VCaP (cell line): ENCODE measurements around the gene MICALL1.
A peak's percentile ranks its signal among the peaks of the same experiment; 100 is the strongest.

ENCODE experiments used
- H3K27ac ChIP-seq: fragments of 450-650 bp; 2 replicates; pipeline ENCODE4 v1.5.1; 2017
- TF ChIP-seq, protein P1 (sequence below): fragments of 450-650 bp; conservative IDR thresholded peaks from 2 replicates; pipeline ENCODE4 v1.5.1; 2017; ENCODE audit warnings: mild to moderate bottlenecking, moderate library complexity

MICALL1 gene, protein sequence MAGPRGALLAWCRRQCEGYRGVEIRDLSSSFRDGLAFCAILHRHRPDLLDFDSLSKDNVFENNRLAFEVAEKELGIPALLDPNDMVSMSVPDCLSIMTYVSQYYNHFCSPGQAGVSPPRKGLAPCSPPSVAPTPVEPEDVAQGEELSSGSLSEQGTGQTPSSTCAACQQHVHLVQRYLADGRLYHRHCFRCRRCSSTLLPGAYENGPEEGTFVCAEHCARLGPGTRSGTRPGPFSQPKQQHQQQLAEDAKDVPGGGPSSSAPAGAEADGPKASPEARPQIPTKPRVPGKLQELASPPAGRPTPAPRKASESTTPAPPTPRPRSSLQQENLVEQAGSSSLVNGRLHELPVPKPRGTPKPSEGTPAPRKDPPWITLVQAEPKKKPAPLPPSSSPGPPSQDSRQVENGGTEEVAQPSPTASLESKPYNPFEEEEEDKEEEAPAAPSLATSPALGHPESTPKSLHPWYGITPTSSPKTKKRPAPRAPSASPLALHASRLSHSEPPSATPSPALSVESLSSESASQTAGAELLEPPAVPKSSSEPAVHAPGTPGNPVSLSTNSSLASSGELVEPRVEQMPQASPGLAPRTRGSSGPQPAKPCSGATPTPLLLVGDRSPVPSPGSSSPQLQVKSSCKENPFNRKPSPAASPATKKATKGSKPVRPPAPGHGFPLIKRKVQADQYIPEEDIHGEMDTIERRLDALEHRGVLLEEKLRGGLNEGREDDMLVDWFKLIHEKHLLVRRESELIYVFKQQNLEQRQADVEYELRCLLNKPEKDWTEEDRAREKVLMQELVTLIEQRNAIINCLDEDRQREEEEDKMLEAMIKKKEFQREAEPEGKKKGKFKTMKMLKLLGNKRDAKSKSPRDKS

DNA sequence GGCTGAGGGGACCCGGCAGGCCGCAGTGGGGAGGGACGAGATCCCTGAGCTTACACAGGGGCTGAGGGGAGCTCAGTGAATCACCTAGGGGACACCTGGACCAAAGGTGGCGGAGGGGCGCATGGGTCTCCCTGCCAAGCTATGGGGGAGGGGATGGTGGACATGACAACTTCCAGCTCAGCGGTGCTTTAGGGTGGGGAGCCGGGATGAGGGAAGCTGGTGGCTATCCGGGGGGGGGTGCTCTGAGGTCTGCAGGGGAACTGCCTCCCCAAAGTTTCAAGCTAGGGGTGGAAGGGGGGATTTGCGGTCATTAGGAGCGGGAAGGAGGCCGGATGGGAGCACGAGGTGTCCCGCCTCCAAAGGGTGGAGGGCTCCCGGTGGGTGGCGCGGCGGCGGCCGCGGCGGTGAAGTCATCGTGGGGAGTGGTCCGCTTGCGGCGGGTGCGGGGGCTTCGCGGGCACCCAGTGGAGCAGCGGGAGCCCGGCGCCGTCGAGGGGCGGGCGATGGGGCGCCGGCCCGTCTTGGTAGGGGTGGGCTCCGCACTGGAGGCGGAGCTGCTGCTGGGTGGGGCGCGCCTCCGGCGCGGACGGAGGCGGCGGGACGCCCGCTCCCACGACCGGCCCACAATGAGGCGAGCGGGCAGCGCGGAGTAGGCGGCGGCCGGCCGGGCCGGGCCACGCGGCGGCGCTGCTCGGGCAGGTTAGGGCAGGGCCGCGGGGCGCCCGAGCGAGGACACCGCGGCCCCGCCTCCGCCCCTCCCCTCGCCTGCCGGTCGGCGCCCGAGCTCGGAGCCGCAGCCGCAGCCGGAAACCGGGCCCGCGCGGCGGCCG is at the start of gene MICALL1:
Gene MICALL1, plus strand, starts transcription at position 764 of the 830 bp plus-strand sequence. CDS start 126 bp downstream, outside the sequence.
- TF ChIP-seq, protein P1, sequence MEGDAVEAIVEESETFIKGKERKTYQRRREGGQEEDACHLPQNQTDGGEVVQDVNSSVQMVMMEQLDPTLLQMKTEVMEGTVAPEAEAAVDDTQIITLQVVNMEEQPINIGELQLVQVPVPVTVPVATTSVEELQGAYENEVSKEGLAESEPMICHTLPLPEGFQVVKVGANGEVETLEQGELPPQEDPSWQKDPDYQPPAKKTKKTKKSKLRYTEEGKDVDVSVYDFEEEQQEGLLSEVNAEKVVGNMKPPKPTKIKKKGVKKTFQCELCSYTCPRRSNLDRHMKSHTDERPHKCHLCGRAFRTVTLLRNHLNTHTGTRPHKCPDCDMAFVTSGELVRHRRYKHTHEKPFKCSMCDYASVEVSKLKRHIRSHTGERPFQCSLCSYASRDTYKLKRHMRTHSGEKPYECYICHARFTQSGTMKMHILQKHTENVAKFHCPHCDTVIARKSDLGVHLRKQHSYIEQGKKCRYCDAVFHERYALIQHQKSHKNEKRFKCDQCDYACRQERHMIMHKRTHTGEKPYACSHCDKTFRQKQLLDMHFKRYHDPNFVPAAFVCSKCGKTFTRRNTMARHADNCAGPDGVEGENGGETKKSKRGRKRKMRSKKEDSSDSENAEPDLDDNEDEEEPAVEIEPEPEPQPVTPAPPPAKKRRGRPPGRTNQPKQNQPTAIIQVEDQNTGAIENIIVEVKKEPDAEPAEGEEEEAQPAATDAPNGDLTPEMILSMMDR = peak; percentile 68
- H3K27ac ChIP-seq = peak within 1 kb of the TSS; percentile 85

DNA sequence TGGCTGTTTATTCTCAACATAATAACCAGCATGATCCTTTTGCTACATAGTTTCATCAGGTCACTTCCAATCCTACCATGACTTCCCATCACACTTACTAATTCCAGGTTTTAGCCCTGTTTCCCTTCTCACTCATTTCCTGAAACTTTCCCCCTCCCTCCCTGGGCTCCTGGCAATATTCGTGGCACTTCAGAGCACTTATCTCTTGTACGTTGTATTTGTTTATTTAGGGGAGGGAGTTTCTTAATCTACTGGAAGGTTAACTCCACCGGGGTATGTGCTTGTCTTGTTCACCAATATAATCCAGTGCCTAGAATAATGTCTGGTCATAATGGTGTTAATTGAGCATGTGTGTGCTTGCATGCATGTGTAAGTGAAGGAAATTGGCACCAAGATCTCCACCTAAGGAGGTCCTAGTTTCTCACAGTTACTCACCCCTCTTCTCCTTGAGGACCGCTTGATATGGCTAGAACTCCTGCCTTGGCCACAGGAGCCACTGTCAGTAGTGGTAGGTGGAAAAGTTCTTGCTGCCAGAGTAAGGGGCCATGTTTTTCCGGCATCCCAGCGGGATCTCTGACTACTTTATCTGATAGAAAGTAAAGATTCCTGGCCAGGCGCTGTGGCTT is 45.2 kb upstream of the MICALL1 start:
- no peak overlapping the region for H3K27ac ChIP-seq
- TF ChIP-seq, protein P1 = no peak

DNA sequence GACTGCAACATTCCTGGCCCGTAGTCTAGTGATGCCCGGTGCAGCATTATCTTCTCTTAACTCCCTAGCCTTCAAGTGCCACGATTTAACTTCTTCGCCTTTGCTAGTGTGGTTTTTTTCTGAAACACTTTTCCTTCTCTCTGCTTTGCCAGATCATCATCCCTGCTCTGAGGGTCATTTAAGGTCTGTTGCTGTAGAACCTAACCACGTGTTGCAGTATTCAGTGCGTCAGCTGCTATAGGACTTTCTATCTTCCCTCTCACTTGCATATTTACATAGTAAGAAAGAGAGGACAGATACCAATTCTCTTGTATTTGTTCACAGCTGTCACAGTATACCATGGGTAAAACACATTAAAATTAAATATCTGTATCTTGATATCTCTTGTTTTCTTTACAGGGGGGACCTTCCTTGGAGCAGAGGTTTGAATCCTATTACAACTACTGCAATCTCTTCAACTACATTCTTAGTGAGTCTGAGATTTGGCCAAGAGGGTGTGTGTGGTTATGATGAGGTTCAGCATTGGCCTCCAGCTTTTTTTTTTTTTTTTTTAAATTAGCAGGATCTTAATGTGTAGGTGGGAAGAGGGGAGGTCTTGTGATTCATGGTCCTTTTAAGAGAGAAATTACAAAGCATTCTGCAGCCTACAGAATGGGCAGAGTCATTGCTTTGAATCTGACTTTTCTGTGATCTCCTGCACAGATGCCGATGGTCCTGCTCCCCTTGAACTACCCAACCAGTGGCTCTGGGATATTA is 43.3 kb upstream of the MICALL1 start:
- TF ChIP-seq, protein P1 = no peak
- H3K27ac ChIP-seq = no peak overlapping the region

DNA sequence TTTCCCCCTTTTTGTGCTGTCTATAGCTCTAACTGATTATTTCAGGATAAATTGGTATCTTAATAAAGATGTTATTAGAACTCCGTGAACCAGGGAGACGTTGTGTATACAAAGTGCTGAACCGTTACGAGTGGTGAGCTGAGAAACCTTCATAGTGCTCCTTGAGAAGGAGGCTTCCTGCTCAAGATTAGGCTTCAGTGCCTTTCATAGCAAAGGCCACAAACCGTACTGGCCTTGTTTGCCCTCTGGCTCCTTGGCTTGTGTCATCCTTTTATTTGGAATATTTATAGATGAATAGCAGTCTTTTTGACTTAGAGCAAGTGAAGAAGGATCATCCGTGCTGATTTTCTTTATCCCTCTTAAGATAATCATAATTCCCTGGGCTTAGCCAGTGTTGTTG is 40.6 kb upstream of the MICALL1 start:
- no peak overlapping the region for H3K27ac ChIP-seq
- TF ChIP-seq, protein P1 = no peak

DNA sequence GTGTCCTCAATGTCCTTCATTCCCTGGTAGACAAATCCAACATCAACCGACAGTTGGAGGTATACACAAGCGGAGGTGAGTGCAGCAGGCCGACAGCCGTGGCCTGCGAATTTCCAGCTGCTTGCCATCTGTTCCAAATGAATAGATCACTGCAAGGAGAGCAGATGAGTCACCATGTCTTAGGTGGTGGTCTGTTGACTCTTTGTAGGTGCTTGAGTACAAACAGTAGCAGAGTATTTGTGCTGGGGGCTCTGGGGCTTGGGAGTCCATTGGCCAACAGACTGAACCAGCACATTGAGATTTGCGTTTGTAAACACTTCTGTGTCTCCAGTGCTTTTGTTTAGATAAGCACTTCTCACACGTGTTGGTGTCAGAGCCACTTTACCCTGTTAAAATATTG is 35.8 kb upstream of the MICALL1 start:
- H3K27ac ChIP-seq = no peak overlapping the region
- TF ChIP-seq, protein P1 = no peak

DNA sequence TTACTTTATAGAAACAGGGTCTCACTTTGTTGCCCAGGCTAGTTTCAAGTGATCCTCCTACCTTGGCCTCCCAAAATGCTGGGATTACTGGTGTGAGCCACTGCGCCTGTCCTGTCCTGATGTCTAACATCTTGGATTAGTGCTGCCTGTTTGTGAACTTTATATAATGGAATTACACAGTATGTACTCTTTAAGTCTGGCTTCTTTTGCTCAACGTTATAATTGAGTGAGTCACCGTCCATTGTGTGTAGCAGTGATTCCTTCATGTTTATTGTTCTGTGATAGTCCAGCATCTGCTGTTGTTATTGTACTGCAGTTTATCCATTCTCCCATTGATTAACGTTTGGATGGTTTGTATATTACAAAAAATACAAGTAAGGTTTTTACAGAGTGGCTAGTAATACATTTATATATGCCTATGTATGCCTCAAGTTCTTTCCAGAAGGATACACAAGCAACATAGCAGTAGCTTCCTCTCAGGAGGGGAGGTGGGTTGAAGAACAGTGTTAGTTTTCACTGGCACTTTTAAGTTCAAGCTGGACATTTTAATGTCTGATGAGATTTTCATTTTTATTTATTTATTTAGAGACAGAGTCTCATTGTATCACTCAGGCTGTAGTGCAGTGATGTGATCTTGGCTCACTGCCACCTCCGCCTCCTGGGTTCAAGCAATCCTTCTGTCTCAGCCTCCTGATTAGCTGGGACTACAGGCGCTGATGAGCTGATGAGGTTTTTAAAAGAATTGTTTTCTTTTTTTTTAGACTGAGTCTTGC is 25.2 kb upstream of the MICALL1 start:
- no peak overlapping the region for H3K27ac ChIP-seq
- TF ChIP-seq, protein P1 = no peak
